GM23248 (cell line): ENCODE measurements around the gene IKBKG.
"Not testable (repeated sequence)": the region's sequence is repeated elsewhere in the genome, so short reads cannot be mapped to it uniquely, and the experiment has no call there.

ENCODE experiments used
- EZH2 ChIP-seq: fragments of 200-600 bp; sonication (generic); IDR thresholded peaks from 2 replicates; pipeline ENCODE4 v1.6.1; 2018; ENCODE audit warnings: antibody characterized with exemption, mild to moderate bottlenecking; ENCODE audit not compliant: insufficient read depth, poor library complexity, severe bottlenecking
- EZH2phosphoT487 ChIP-seq: fragments of 200-600 bp; sonication (generic); IDR thresholded peaks from 2 replicates; pipeline ENCODE4 v1.6.1; 2018; ENCODE audit warnings: antibody characterized with exemption, moderate library complexity, mild to moderate bottlenecking, low read depth; ENCODE audit not compliant: insufficient read depth

- TF ChIP-seq EZH2, EZH2phosphoT487: not testable (repeated sequence)
Measured at GRCh38 chrX:154573061-154573460, 25.6 kb downstream of the IKBKG start.
